Effector memory CD4-positive, alpha-beta T cell (primary cell): ENCODE measurements around the gene LRRC51.
"Not testable (repeated sequence)": the region's sequence is repeated elsewhere in the genome, so short reads cannot be mapped to it uniquely, and the experiment has no call there.

Experiments used
- DNase-seq, 3 donors: peaks; one replicate each; pipeline ENCODE4 v3.0.0-alpha.2; 2020
- H3K27ac ChIP-seq: 2 replicates; pipeline ENCODE4 v1.7.0; 2013; ENCODE audit warnings: mild to moderate bottlenecking, low read length, moderate library complexity; ENCODE audit not compliant: insufficient read depth, poor library complexity, severe bottlenecking
- H3K27me3 ChIP-seq: replicated peaks from 2 replicates; pipeline ENCODE4 v1.7.0; 2013; ENCODE audit warnings: mild to moderate bottlenecking, low read length; ENCODE audit not compliant: insufficient read depth, control insufficient read depth, poor library complexity, severe bottlenecking
- H3K36me3 ChIP-seq: 2 replicates; pipeline ENCODE4 v1.7.0; 2013; ENCODE audit warnings: mild to moderate bottlenecking, low read length, moderate library complexity; ENCODE audit not compliant: control insufficient read depth, insufficient read depth
- H3K4me1 ChIP-seq: 2 replicates; pipeline ENCODE4 v1.7.0; 2013; ENCODE audit warnings: low read length, mild to moderate bottlenecking; ENCODE audit not compliant: control insufficient read depth, insufficient read depth, poor library complexity, severe bottlenecking
- H3K4me3 ChIP-seq: 2 replicates; pipeline ENCODE4 v1.7.0; 2013; ENCODE audit warnings: low read length, low read depth, mild to moderate bottlenecking; ENCODE audit not compliant: insufficient read depth, poor library complexity, severe bottlenecking
- H3K9me3 ChIP-seq: 2 replicates; pipeline ENCODE4 v1.7.0; 2013; ENCODE audit warnings: mild to moderate bottlenecking, low read length, moderate library complexity; ENCODE audit not compliant: control insufficient read depth

The LRRC51 gene

DNA sequence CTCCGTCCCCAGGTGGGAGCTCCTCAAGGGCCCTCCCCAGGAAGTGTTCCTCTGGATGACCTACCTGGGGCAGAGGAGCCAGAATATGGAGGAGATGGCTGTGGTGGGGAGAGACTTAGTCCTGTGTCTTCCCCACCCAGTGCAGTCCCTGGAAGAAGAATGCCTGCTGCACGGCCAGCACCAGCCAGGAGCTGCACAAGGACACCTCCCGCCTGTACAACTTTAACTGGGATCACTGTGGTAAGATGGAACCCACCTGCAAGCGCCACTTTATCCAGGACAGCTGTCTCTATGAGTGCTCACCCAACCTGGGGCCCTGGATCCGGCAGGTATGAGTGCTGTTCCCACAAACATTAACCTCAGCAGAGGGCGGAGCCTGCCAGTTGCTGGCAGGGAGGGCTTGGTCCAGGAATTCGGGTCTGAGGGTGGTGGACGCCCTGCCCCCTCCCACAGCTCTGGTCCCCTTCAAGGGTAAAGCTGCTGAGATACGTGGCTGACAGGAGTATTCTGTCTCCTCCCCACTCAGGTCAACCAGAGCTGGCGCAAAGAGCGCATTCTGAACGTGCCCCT is 58.3 kb downstream of the LRRC51 start:
- Histone ChIP-seq H3K27ac (no peak overlapping the region), H3K9me3 (no peaks in the 10 kb centered on the region), H3K4me1 (no peaks in the 10 kb centered on the region), H3K27me3 (no peaks in the 10 kb centered on the region), H3K36me3 (no peaks in the 10 kb centered on the region), H3K4me3 (no peak overlapping the region)
- DNase-seq: no peak

DNA sequence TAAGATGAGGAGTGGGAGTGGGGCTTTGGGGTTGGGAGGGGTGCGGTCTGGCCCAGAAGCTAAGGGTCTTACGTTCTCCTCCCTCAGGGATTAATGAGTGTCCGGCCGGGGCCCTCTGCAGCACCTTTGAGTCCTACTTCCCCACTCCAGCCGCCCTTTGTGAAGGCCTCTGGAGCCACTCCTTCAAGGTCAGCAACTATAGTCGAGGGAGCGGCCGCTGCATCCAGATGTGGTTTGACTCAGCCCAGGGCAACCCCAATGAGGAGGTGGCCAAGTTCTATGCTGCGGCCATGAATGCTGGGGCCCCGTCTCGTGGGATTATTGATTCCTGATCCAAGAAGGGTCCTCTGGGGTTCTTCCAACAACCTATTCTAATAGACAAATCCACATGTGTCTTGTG is 58.9 kb downstream of the LRRC51 start:
- Histone ChIP-seq H3K36me3 (no peaks in the 10 kb centered on the region), H3K9me3 (no peaks in the 10 kb centered on the region), H3K4me3 (no peak overlapping the region), H3K4me1 (no peaks in the 10 kb centered on the region), H3K27ac (no peak overlapping the region), H3K27me3 (no peaks in the 10 kb centered on the region)
- no peak for DNase-seq

DNA sequence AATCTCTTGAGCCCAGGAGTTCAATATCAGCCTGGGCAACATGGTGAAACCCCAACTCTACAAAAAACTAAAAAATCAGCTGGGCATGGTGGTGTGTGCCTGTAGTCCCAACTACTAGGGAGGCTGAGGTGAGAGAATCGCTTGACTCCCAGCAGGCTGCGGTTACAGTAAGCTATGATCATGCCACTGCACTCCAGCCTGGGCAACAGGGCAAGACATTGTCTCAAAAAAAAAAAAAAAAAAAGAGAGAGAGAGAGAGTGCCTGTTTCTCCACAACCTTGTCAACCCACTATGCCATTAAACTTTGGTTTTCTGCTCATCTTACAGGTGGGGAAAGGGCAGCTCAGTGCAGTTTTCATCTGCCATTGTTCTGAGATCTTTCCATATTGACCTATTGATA is 60.0 kb downstream of the LRRC51 start:
- Histone ChIP-seq H3K27ac (no peak overlapping the region), H3K4me1 (no peaks in the 10 kb centered on the region), H3K27me3 (no peaks in the 10 kb centered on the region), H3K36me3 (no peaks in the 10 kb centered on the region), H3K4me3 (no peak overlapping the region), H3K9me3 (no peaks in the 10 kb centered on the region)
- DNase-seq: no peak

DNA sequence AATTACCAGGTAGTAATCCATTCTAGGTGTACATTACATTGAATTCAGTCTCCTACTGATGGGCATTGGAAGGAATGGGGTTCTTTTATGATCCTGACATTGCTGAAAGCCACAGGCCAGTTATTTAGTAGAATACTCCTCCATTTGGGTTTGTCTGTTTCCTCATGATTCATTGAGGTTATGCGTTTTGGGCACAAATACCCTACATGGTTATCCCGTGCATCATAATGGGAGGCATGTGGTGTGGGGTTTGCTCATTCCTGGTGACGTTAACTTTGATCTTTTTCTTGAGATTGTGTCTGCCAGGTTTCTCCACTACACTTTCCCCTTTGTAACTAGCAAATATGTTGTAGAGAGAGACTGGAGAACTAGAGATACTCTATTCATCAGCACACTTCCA is 60.4 kb downstream of the LRRC51 start:
- Histone ChIP-seq H3K27ac (no peak overlapping the region), H3K4me1 (no peaks in the 10 kb centered on the region), H3K27me3 (no peaks in the 10 kb centered on the region), H3K36me3 (no peaks in the 10 kb centered on the region), H3K4me3 (no peak overlapping the region), H3K9me3 (no peaks in the 10 kb centered on the region)
- no peak for DNase-seq

DNA sequence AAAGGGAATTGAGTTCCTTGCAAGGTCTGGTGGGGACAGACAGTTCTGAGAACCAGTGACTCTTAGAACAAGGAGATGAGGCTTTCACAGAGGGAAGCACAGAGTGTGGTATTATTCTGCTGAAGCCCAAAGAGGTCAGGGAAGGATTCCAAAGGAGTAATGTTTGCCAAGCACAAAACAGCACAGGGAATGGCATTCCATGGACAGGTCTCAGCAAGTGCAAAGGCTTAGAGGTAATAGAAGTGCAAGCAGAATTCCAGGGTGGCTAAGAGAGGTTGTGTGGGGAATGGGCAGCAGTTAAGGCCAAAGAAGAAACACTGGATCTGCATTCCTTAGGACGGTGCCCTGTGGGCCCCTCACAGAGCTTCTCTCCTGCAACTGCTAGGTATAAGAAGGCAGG is 61.4 kb downstream of the LRRC51 start:
- H3K4me1 ChIP-seq, H3K27me3 ChIP-seq, H3K36me3 ChIP-seq, DNase-seq, H3K4me3 ChIP-seq, H3K9me3 ChIP-seq, H3K27ac ChIP-seq: not testable (repeated sequence)

DNA sequence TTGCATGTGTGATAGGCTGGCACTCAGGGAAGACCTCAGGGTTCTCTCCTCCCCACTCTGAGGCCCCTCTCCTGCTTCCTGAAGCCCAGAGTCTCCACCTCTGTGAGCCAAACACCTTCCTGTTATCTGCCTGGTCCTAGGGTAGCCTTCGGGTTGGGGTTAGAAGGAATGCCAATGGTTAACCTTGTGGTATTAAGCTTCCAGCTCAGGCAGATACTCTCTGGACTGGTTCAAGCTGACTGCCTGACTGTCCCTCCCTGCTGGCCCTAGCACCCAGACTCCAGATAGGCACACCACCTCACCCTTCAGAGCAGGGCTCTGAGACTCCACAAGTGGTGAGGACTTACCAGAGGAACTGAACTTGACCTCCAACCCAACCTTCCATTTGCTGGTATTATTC is 61.9 kb downstream of the LRRC51 start:
- not testable (repeated sequence) for H3K4me3 ChIP-seq, H3K4me1 ChIP-seq, H3K27me3 ChIP-seq, DNase-seq, H3K27ac ChIP-seq, H3K36me3 ChIP-seq, H3K9me3 ChIP-seq

DNA sequence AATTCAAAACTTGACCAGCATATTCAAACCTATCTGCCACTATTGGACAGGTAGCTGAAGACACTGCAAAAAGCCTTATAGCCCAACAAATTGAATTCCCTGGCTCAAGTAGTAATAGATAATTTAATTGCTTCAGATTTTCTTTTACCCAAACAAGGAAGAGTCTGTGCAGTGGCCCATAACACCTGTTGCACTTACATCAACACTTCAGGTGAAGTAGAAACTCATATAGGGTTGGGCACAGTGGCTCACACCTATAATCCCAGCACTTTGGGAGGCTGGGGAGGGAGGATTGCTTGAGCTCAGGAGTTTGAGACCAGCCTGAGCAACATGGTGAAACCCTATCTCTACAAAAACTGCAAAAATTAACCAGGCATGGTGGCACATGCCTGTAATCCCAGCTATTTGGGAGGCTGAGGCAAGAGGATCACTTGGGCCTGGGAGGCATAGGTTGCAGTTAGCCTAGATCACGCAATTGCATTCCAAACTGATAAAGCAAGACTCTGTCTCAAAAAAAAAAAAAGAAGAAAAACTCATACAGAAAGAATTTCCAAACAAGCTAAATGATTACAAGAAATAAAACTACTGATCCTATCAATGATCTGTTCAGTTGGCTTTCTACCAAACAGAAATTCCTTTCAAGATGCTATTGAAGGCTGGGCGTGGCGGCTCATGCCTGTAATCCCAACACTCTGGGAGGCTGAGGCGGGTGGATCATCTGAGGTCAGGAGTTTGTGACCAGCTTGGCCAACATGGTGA is 64.3 kb downstream of the LRRC51 start:
- no peak for DNase-seq
- H3K4me3 ChIP-seq: no peak overlapping the region
- H3K27me3 ChIP-seq: no peaks in the 10 kb centered on the region
- H3K27ac ChIP-seq: no peak overlapping the region
- H3K36me3 ChIP-seq: no peaks in the 10 kb centered on the region
- H3K4me1 ChIP-seq: no peaks in the 10 kb centered on the region
- H3K9me3 ChIP-seq: no peaks in the 10 kb centered on the region
